Nephron (organoid): ENCODE measurements around the gene CDK4.
A peak's percentile ranks its signal among the peaks of the same experiment; 100 is the strongest.

Experiments used
- H3K27ac Mint-ChIP-seq, 3 experiments: 2 replicates each; pipeline ENCODE4 v1.8.0; 2020; ENCODE audit warnings: mixed read lengths in 3 of 3, mild to moderate bottlenecking in 2 of 3, moderate library complexity in 1 of 3
- H3K27me3 Mint-ChIP-seq: 2 replicates; pipeline ENCODE4 v1.8.0; 2021; ENCODE audit warnings: low read depth, mild to moderate bottlenecking, moderate library complexity, mixed read lengths
- H3K36me3 Mint-ChIP-seq: 2 replicates; pipeline ENCODE4 v1.8.0; 2020; ENCODE audit warnings: low read depth, mixed read lengths
- H3K4me1 Mint-ChIP-seq: 2 replicates; pipeline ENCODE4 v1.8.0; 2020; ENCODE audit warnings: mixed read lengths
- H3K4me3 Mint-ChIP-seq, 3 experiments: 2 replicates each; pipeline ENCODE4 v1.8.0; 2020; ENCODE audit warnings: mild to moderate bottlenecking in 3 of 3, mixed read lengths in 3 of 3, moderate library complexity in 2 of 3
- H3K9me3 Mint-ChIP-seq: 2 replicates; pipeline ENCODE4 v1.8.0; 2020; ENCODE audit warnings: mixed read lengths
- CTCF ChIP-seq, 3 experiments: fragments of 200-600 bp; sonication (generic); IDR thresholded peaks; one replicate each; pipeline ENCODE4 v1.5.0; 2021; ENCODE audit warnings: antibody characterized with exemption in 3 of 3; ENCODE audit not compliant: unreplicated experiment in 3 of 3

CDK4 gene

GRCh38 chr12:57760347-57760982, 8.4 kb upstream of the CDK4 start:
- TF ChIP-seq CTCF (IDR thresholded peaks at IDR 0.05; ENCODE audit: unreplicated experiment in 3 of 3) = no peak
- H3K27ac Mint-ChIP-seq = no peak overlapping the region
- peaks cover 16% of the 10 kb centered on the region for H3K36me3 Mint-ChIP-seq
- H3K4me3 Mint-ChIP-seq = no peak overlapping the region
- H3K27me3 Mint-ChIP-seq = peaks cover 86% of the 10 kb centered on the region
- peaks cover 9% of the 10 kb centered on the region for H3K4me1 Mint-ChIP-seq
- no peaks in the 10 kb centered on the region for H3K9me3 Mint-ChIP-seq

GRCh38 chr12:57759360-57759980, 7.4 kb upstream of the CDK4 start:
- Mint-ChIP-seq H3K36me3 (peaks cover 16% of the 10 kb centered on the region), H3K4me3 (peak overlapping the region; percentile 59 to 76 (median 72)), H3K9me3 (no peaks in the 10 kb centered on the region), H3K27me3 (peaks cover 78% of the 10 kb centered on the region), H3K4me1 (peaks cover 12% of the 10 kb centered on the region), H3K27ac (no peak overlapping the region)
- TF ChIP-seq CTCF (IDR thresholded peaks at IDR 0.05; ENCODE audit: unreplicated experiment in 3 of 3) = peak in 2 of 3 experiments; percentile 37 to 48

- TF ChIP-seq CTCF (IDR thresholded peaks at IDR 0.05; ENCODE audit: unreplicated experiment in 3 of 3) = no peak
- peaks cover 19% of the 10 kb centered on the region for H3K4me1 Mint-ChIP-seq
- H3K27ac Mint-ChIP-seq = no peak overlapping the region
- peak overlapping the region; percentile 56 to 77 (median 69) for H3K4me3 Mint-ChIP-seq
- H3K27me3 Mint-ChIP-seq = peaks cover 78% of the 10 kb centered on the region
- H3K9me3 Mint-ChIP-seq = no peaks in the 10 kb centered on the region
- H3K36me3 Mint-ChIP-seq = peaks cover 16% of the 10 kb centered on the region
Observed at GRCh38 chr12:57758552-57759359, 6.6 kb upstream of the CDK4 start.

- Mint-ChIP-seq H3K9me3 (no peaks in the 10 kb centered on the region), H3K36me3 (peaks cover 16% of the 10 kb centered on the region), H3K4me1 (peaks cover 29% of the 10 kb centered on the region), H3K27me3 (peaks cover 76% of the 10 kb centered on the region), H3K4me3 (peak overlapping the region; percentile 56 to 77 (median 69)), H3K27ac (no peak overlapping the region)
- no peak for TF ChIP-seq CTCF (IDR thresholded peaks at IDR 0.05; ENCODE audit: unreplicated experiment in 3 of 3)
Observed at GRCh38 chr12:57757771-57758170, 5.7 kb upstream of the CDK4 start.

- peak; percentile 44 to 67 (median 48) for TF ChIP-seq CTCF (IDR thresholded peaks at IDR 0.05; ENCODE audit: unreplicated experiment in 3 of 3)
- Mint-ChIP-seq H3K27me3 (peaks cover 70% of the 10 kb centered on the region), H3K36me3 (peaks cover 20% of the 10 kb centered on the region), H3K9me3 (no peaks in the 10 kb centered on the region), H3K4me3 (peak overlapping the region; percentile 80 to 88 (median 82)), H3K27ac (peak overlapping the region in 2 of 3 experiments; percentile 7 to 77), H3K4me1 (peaks cover 38% of the 10 kb centered on the region)
Observed at GRCh38 chr12:57756406-57757341, 4.6 kb upstream of the CDK4 start.
